PFSK-1 (cell line): ENCODE results near the gene HNF1A.

Experiments used
- POLR2AphosphoS5 ChIP-seq: IDR thresholded peaks from 2 replicates; pipeline ENCODE4 v1.6.1; 2012; ENCODE audit warnings: low read depth, mild to moderate bottlenecking, control low read depth, low read length, moderate library complexity
- SIN3A ChIP-seq: IDR thresholded peaks from 2 replicates; pipeline ENCODE4 v1.6.1; 2012; ENCODE audit warnings: mild to moderate bottlenecking, low read length, moderate library complexity, borderline replicate concordance; ENCODE audit not compliant: insufficient read depth
- TAF1 ChIP-seq: IDR thresholded peaks from 2 replicates; pipeline ENCODE4 v1.6.1; 2012; ENCODE audit warnings: low read length, control low read depth, borderline replicate concordance; ENCODE audit not compliant: insufficient read depth

DNA sequence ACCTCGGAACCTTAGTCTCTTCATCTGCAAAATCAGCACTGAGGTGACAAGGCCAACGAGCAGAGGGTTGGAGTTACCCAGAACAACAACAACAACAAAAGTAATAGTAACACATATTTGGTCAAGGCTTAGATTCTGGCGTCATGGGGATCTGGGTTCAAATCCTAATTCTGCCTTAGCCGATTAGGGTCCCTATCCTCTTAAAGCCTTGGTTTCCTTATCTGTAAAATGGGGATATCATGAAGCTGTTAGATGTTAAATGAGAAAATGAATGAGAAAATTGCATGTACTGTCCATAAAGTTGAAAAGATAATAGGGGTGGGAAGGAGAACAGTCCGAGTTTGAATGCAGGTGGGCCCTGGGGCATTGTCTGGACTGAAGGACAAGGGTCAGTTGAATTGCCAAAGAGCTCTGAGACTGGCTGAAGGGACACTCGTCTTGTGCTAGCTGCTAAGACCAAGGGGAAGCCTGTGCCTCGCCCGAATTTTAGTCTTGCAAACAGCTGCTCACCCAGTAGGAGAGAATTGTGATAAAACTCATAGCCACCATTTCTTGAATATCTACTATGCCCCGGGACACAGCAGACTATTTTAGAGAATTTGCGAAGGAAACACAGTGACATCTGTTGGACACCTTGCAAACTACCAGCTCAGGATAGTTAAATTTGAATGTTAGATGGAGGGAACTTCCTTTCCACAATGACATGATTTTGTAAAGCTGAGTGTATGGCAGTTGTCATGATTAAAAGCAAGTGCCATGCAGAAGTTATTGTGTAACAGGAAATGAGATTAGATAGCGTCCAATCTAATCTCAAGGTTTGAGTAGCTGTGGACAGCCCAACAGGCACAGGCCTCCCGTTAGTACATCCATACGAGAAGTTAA, 6.8 kb upstream of the HNF1A start:
- TF ChIP-seq POLR2AphosphoS5 (no peak), TAF1 (no peak), SIN3A (no peak)
